ENCODE data around the gene ANKDD1A.
A peak's percentile ranks its signal among the peaks of the same experiment; 100 is the strongest.

ANKDD1A gene

GRCh38 chr15:64883997-64884511 is 27.6 kb upstream of the ANKDD1A start:
- no peak overlapping the region for H2BK120ac ChIP-seq (ENCODE audit: insufficient read depth, low read length, poor library complexity)
- H2BK5ac ChIP-seq (ENCODE audit: low read depth, low read length, poor library complexity), result peak overlapping the region; percentile 22
- H3K18ac ChIP-seq (ENCODE audit: low read length), result no peak overlapping the region
- no peak overlapping the region for H4K12ac ChIP-seq (ENCODE audit: low read depth, low read length)
- no peak overlapping the region for H2BK12ac ChIP-seq (ENCODE audit: low read length)
- peak overlapping the region; percentile 5 for H2AFZ ChIP-seq (ENCODE audit: insufficient read depth, low read length, poor library complexity)
- WGBS (ENCODE audit: extremely low coverage, insufficient coverage, insufficient read length), result no CpG with 5 or more reads among the region's 10 CpGs
- peaks cover 3 to 8% of the 10 kb centered on the region in 2 experiments for H3K4me1 ChIP-seq (ENCODE audit: control insufficient read depth in 1 of 2, insufficient read depth in 2 of 2, low read length in 2 of 2)
- no peaks in the 10 kb centered on the region for H3K9me3 ChIP-seq (ENCODE audit: insufficient read depth, low read depth, low read length)
- no peaks in the 10 kb centered on the region for H3K36me3 ChIP-seq (ENCODE audit: control insufficient read depth in 1 of 2, insufficient read depth in 2 of 2, low read length in 2 of 2)
- no peak overlapping the region for H3K23ac ChIP-seq (ENCODE audit: low read length)
- peaks cover 4% of the 10 kb centered on the region for H3K79me1 ChIP-seq (ENCODE audit: low read length)
- no peak overlapping the region for H2AK5ac ChIP-seq (ENCODE audit: low read length)
- no peaks in the 10 kb centered on the region for H3K27me3 ChIP-seq (ENCODE audit: insufficient read depth, low read length)
- H4K91ac ChIP-seq (ENCODE audit: low read depth, low read length), result peak overlapping the region; percentile 13
- no peak overlapping the region for H3K27ac ChIP-seq (ENCODE audit: low read depth, low read length)
- H3K4me3 ChIP-seq (ENCODE audit: low read depth, low read length), result no peak overlapping the region
- H3K9ac ChIP-seq (ENCODE audit: low read length), result no peak overlapping the region
- H3K79me2 ChIP-seq (ENCODE audit: control insufficient read depth, insufficient read depth, low read length, poor library complexity), result no peaks in the 10 kb centered on the region
- peak overlapping the region; percentile 39 for H4K8ac ChIP-seq (ENCODE audit: low read depth, low read length)
- DNase-seq, result peak; percentile 96 to 98
- H3K4ac ChIP-seq (ENCODE audit: low read depth, low read length), result no peak overlapping the region
- no peak overlapping the region for H3K4me2 ChIP-seq (ENCODE audit: low read length)
- no peak overlapping the region for H3K14ac ChIP-seq (ENCODE audit: low read length)

GRCh38 chr15:64884679-64885078 is 27.0 kb upstream of the ANKDD1A start:
- no peaks in the 10 kb centered on the region for H3K27me3 ChIP-seq (ENCODE audit: insufficient read depth, low read length)
- H3K14ac ChIP-seq (ENCODE audit: low read length), result no peak overlapping the region
- no peak overlapping the region for H3K9ac ChIP-seq (ENCODE audit: low read length)
- peaks cover 4% of the 10 kb centered on the region for H3K79me1 ChIP-seq (ENCODE audit: low read length)
- H2AFZ ChIP-seq (ENCODE audit: insufficient read depth, low read length, poor library complexity), result no peak overlapping the region
- H3K4me2 ChIP-seq (ENCODE audit: low read length), result no peak overlapping the region
- no peak overlapping the region for H3K4me3 ChIP-seq (ENCODE audit: low read depth, low read length)
- no CpG with 5 or more reads among the region's 5 CpGs for WGBS (ENCODE audit: extremely low coverage, insufficient coverage, insufficient read length)
- H3K36me3 ChIP-seq (ENCODE audit: control insufficient read depth in 1 of 2, insufficient read depth in 2 of 2, low read length in 2 of 2), result no peaks in the 10 kb centered on the region
- H3K9me3 ChIP-seq (ENCODE audit: insufficient read depth, low read depth, low read length), result no peaks in the 10 kb centered on the region
- H2BK12ac ChIP-seq (ENCODE audit: low read length), result no peak overlapping the region
- no peak overlapping the region for H3K23ac ChIP-seq (ENCODE audit: low read length)
- no peak overlapping the region for H2AK5ac ChIP-seq (ENCODE audit: low read length)
- H2BK120ac ChIP-seq (ENCODE audit: insufficient read depth, low read length, poor library complexity), result no peak overlapping the region
- no peak overlapping the region for H2BK5ac ChIP-seq (ENCODE audit: low read depth, low read length, poor library complexity)
- no peak overlapping the region for H3K4ac ChIP-seq (ENCODE audit: low read depth, low read length)
- H4K91ac ChIP-seq (ENCODE audit: low read depth, low read length), result no peak overlapping the region
- no peak overlapping the region for H3K18ac ChIP-seq (ENCODE audit: low read length)
- H3K27ac ChIP-seq (ENCODE audit: low read depth, low read length), result no peak overlapping the region
- peaks cover 3 to 8% of the 10 kb centered on the region in 2 experiments for H3K4me1 ChIP-seq (ENCODE audit: control insufficient read depth in 1 of 2, insufficient read depth in 2 of 2, low read length in 2 of 2)
- H3K79me2 ChIP-seq (ENCODE audit: control insufficient read depth, insufficient read depth, low read length, poor library complexity), result no peaks in the 10 kb centered on the region
- H4K12ac ChIP-seq (ENCODE audit: low read depth, low read length), result no peak overlapping the region
- no peak overlapping the region for H4K8ac ChIP-seq (ENCODE audit: low read depth, low read length)
- no peak for DNase-seq

- no peaks in the 10 kb centered on the region for H3K9me3 ChIP-seq (ENCODE audit: insufficient read depth, low read depth, low read length)
- H3K18ac ChIP-seq (ENCODE audit: low read length), result no peak overlapping the region
- WGBS (ENCODE audit: extremely low coverage, insufficient coverage, insufficient read length), result no CpG with 5 or more reads among the region's 6 CpGs
- no peak overlapping the region for H3K14ac ChIP-seq (ENCODE audit: low read length)
- H2BK120ac ChIP-seq (ENCODE audit: insufficient read depth, low read length, poor library complexity), result no peak overlapping the region
- peak overlapping the region; percentile 25 for H3K4ac ChIP-seq (ENCODE audit: low read depth, low read length)
- H3K79me1 ChIP-seq (ENCODE audit: low read length), result peaks cover 5% of the 10 kb centered on the region
- H3K79me2 ChIP-seq (ENCODE audit: control insufficient read depth, insufficient read depth, low read length, poor library complexity), result no peaks in the 10 kb centered on the region
- H2AK5ac ChIP-seq (ENCODE audit: low read length), result peak overlapping the region; percentile 66
- H4K91ac ChIP-seq (ENCODE audit: low read depth, low read length), result peak overlapping the region; percentile 32
- no peak overlapping the region for H4K12ac ChIP-seq (ENCODE audit: low read depth, low read length)
- H3K27ac ChIP-seq (ENCODE audit: low read depth, low read length), result no peak overlapping the region
- H3K27me3 ChIP-seq (ENCODE audit: insufficient read depth, low read length), result no peaks in the 10 kb centered on the region
- H3K4me1 ChIP-seq (ENCODE audit: control insufficient read depth in 1 of 2, insufficient read depth in 2 of 2, low read length in 2 of 2), result peaks cover 4 to 8% of the 10 kb centered on the region in 2 experiments
- H2AFZ ChIP-seq (ENCODE audit: insufficient read depth, low read length, poor library complexity), result no peak overlapping the region
- no peak overlapping the region for H3K9ac ChIP-seq (ENCODE audit: low read length)
- H3K36me3 ChIP-seq (ENCODE audit: control insufficient read depth in 1 of 2, insufficient read depth in 2 of 2, low read length in 2 of 2), result no peaks in the 10 kb centered on the region
- peak overlapping the region; percentile 71 for H2BK12ac ChIP-seq (ENCODE audit: low read length)
- H4K8ac ChIP-seq (ENCODE audit: low read depth, low read length), result no peak overlapping the region
- H2BK5ac ChIP-seq (ENCODE audit: low read depth, low read length, poor library complexity), result no peak overlapping the region
- no peak for DNase-seq
- H3K4me2 ChIP-seq (ENCODE audit: low read length), result no peak overlapping the region
- no peak overlapping the region for H3K23ac ChIP-seq (ENCODE audit: low read length)
- H3K4me3 ChIP-seq (ENCODE audit: low read depth, low read length), result no peak overlapping the region
Measured at GRCh38 chr15:64888336-64888735, 23.4 kb upstream of the ANKDD1A start.

GRCh38 chr15:64891561-64891960 is 20.1 kb upstream of the ANKDD1A start:
- no peak for DNase-seq
- H2AK5ac ChIP-seq (ENCODE audit: low read length), result no peak overlapping the region
- H3K27ac ChIP-seq (ENCODE audit: low read depth, low read length), result no peak overlapping the region
- H3K79me1 ChIP-seq (ENCODE audit: low read length), result peaks cover 12% of the 10 kb centered on the region
- no peak overlapping the region for H4K12ac ChIP-seq (ENCODE audit: low read depth, low read length)
- peaks cover 12 to 19% of the 10 kb centered on the region in 2 experiments for H3K4me1 ChIP-seq (ENCODE audit: control insufficient read depth in 1 of 2, insufficient read depth in 2 of 2, low read length in 2 of 2)
- H3K9ac ChIP-seq (ENCODE audit: low read length), result no peak overlapping the region
- no peak overlapping the region for H4K91ac ChIP-seq (ENCODE audit: low read depth, low read length)
- no peaks in the 10 kb centered on the region for H3K36me3 ChIP-seq (ENCODE audit: control insufficient read depth in 1 of 2, insufficient read depth in 2 of 2, low read length in 2 of 2)
- H3K23ac ChIP-seq (ENCODE audit: low read length), result no peak overlapping the region
- no peak overlapping the region for H3K4me2 ChIP-seq (ENCODE audit: low read length)
- no peak overlapping the region for H2BK5ac ChIP-seq (ENCODE audit: low read depth, low read length, poor library complexity)
- H2BK120ac ChIP-seq (ENCODE audit: insufficient read depth, low read length, poor library complexity), result no peak overlapping the region
- H3K9me3 ChIP-seq (ENCODE audit: insufficient read depth, low read depth, low read length), result no peaks in the 10 kb centered on the region
- no peak overlapping the region for H4K8ac ChIP-seq (ENCODE audit: low read depth, low read length)
- H3K79me2 ChIP-seq (ENCODE audit: control insufficient read depth, insufficient read depth, low read length, poor library complexity), result no peaks in the 10 kb centered on the region
- H3K4ac ChIP-seq (ENCODE audit: low read depth, low read length), result no peak overlapping the region
- no peak overlapping the region for H2AFZ ChIP-seq (ENCODE audit: insufficient read depth, low read length, poor library complexity)
- no peak overlapping the region for H2BK12ac ChIP-seq (ENCODE audit: low read length)
- no peaks in the 10 kb centered on the region for H3K27me3 ChIP-seq (ENCODE audit: insufficient read depth, low read length)
- H3K4me3 ChIP-seq (ENCODE audit: low read depth, low read length), result no peak overlapping the region
- H3K14ac ChIP-seq (ENCODE audit: low read length), result no peak overlapping the region
- H3K18ac ChIP-seq (ENCODE audit: low read length), result no peak overlapping the region
